HEK293T (cell line): ENCODE data around the gene CORO2B.

Experiments
- CTCF ChIA-PET: fragments of 350-600 bp; formaldehyde crosslinking; extraction: SDS; loops from one replicate; lab custom pipeline; 2021; ENCODE audit warnings: antibody characterized with exemption, inconsistent platforms; lab: Yijun Ruan, JAX
- POLR2A ChIA-PET: fragments of 350-600 bp; formaldehyde crosslinking; extraction: SDS; loops from one replicate; lab custom pipeline; 2020; ENCODE audit warnings: antibody characterized with exemption, inconsistent platforms; lab: Yijun Ruan, JAX
- DNase-seq: peaks from one replicate; pipeline ENCODE4 v3.0.0; 2012; ENCODE audit warnings: mixed read lengths; ENCODE audit errors: extremely low spot score
- ARNT ChIP-seq: fragments of 450-650 bp; IDR thresholded peaks from 2 replicates; pipeline ENCODE4 v1.6.1; 2017; ENCODE audit warnings: mild to moderate bottlenecking
- BHLHE40 ChIP-seq: fragments of 450-650 bp; IDR thresholded peaks from 2 replicates; pipeline ENCODE4 v1.6.1; 2016; ENCODE audit warnings: mild to moderate bottlenecking, moderate library complexity, borderline replicate concordance
- CTBP1 ChIP-seq: fragments of 450-650 bp; IDR thresholded peaks from 2 replicates; pipeline ENCODE4 v1.6.1; 2016; ENCODE audit warnings: borderline replicate concordance
- ELF4 ChIP-seq: fragments of 450-650 bp; IDR thresholded peaks from 2 replicates; pipeline ENCODE4 v1.6.1; 2017; ENCODE audit warnings: antibody characterized with exemption
- FOXA1 ChIP-seq: fragments of 450-650 bp; IDR thresholded peaks from 2 replicates; pipeline ENCODE4 v1.6.1; 2016; ENCODE audit warnings: mild to moderate bottlenecking
- FOXK2 ChIP-seq: fragments of 450-650 bp; IDR thresholded peaks from 2 replicates; pipeline ENCODE4 v1.6.1; 2016; ENCODE audit warnings: mild to moderate bottlenecking
- FOXM1 ChIP-seq: fragments of 450-650 bp; IDR thresholded peaks from 2 replicates; pipeline ENCODE4 v1.6.1; 2017; ENCODE audit warnings: mild to moderate bottlenecking, borderline replicate concordance
- HDGF ChIP-seq: fragments of 450-650 bp; IDR thresholded peaks from 2 replicates; pipeline ENCODE4 v1.6.1; 2017; ENCODE audit warnings: antibody characterized with exemption, borderline replicate concordance
- L3MBTL2 ChIP-seq: fragments of 450-650 bp; conservative IDR thresholded peaks from 2 replicates; pipeline ENCODE4 v1.6.1; 2016; ENCODE audit warnings: mild to moderate bottlenecking
- LEF1 ChIP-seq: fragments of 450-650 bp; IDR thresholded peaks from 2 replicates; pipeline ENCODE4 v1.6.1; 2017; ENCODE audit warnings: mild to moderate bottlenecking, borderline replicate concordance
- NFRKB ChIP-seq: fragments of 450-650 bp; IDR thresholded peaks from 2 replicates; pipeline ENCODE4 v1.6.1; 2016; ENCODE audit warnings: mild to moderate bottlenecking, moderate library complexity
- SP1 ChIP-seq: fragments of 450-650 bp; IDR thresholded peaks from 2 replicates; pipeline ENCODE4 v1.6.1; 2017
- SUZ12 ChIP-seq: fragments of 450-650 bp; IDR thresholded peaks from 2 replicates; pipeline ENCODE4 v1.6.1; 2016; ENCODE audit warnings: mild to moderate bottlenecking
- TARDBP ChIP-seq: fragments of 450-650 bp; IDR thresholded peaks from 2 replicates; pipeline ENCODE4 v1.6.1; 2016
- ZNF384 ChIP-seq: fragments of 450-650 bp; IDR thresholded peaks from 2 replicates; pipeline ENCODE4 v1.6.1; 2016
- TF ChIP-seq, protein P1 (sequence below): fragments of 450-650 bp; IDR thresholded peaks from 2 replicates; pipeline ENCODE4 v1.6.1; 2016

The CORO2B gene

DNA sequence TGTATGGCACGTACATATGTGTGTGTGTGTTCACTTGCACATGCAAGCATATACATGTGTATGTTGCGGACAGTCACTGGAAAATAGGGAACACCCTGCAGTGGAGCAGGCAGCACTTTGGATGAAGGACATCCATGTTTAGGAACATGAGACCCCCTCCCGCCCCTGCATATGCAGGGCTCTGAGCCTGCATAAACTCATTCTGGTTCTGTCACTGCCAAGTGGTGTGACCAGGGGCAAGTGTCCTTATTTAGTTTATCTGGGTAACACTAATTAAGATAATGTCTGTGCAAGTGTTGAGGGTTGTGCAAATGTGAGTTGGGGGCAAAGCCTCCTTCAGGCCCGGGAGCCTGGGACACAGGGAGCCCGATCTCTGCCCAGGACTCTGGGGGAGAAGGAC is 105.7 kb downstream of the CORO2B start:
- POLR2A ChIA-PET = no interaction called here
- CTCF ChIA-PET = interaction anchor here (1.7 kb wide), 1 partner anchor 10 kb away, joined by 4 read pairs; no protein-coding TSS in a partner anchor
- TF ChIP-seq HDGF (no peak), NFRKB (no peak), CTBP1 (no peak), BHLHE40 (no peak), ZNF384 (no peak), LEF1 (no peak), FOXA1 (no peak), ARNT (no peak), L3MBTL2 (no peak)
- no peak for DNase-seq

GRCh38 chr15:68687136-68687735 is 108.4 kb downstream of the CORO2B start:
- ChIA-PET CTCF (no interaction called here), POLR2A (no interaction called here)
- no peak for TF ChIP-seq TARDBP
- no peak for TF ChIP-seq L3MBTL2
- TF ChIP-seq FOXK2 = no peak
- no peak for TF ChIP-seq ELF4
- TF ChIP-seq CTBP1 = no peak
- no peak for TF ChIP-seq LEF1
- TF ChIP-seq HDGF = no peak
- no peak for TF ChIP-seq ZNF384
- no peak for TF ChIP-seq SP1
- no peak for TF ChIP-seq FOXM1
- no peak for TF ChIP-seq SUZ12
- TF ChIP-seq ARNT = no peak
- TF ChIP-seq, protein P1, sequence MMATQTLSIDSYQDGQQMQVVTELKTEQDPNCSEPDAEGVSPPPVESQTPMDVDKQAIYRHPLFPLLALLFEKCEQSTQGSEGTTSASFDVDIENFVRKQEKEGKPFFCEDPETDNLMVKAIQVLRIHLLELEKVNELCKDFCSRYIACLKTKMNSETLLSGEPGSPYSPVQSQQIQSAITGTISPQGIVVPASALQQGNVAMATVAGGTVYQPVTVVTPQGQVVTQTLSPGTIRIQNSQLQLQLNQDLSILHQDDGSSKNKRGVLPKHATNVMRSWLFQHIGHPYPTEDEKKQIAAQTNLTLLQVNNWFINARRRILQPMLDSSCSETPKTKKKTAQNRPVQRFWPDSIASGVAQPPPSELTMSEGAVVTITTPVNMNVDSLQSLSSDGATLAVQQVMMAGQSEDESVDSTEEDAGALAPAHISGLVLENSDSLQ = no peak
- TF ChIP-seq NFRKB = no peak
- no peak for DNase-seq

- ChIA-PET CTCF (interaction anchor here (0.5 to 2.5 kb wide), 5 partner anchors 18 to 1391 kb away, joined by 3 to 10 read pairs (median 4); no protein-coding TSS in a partner anchor), POLR2A (no interaction called here)
- TF ChIP-seq SP1 = no peak
- TF ChIP-seq L3MBTL2 = no peak
- no peak for TF ChIP-seq BHLHE40
- no peak for TF ChIP-seq FOXK2
- no peak for TF ChIP-seq LEF1
- no peak for TF ChIP-seq CTBP1
- TF ChIP-seq ELF4 = no peak
- no peak for TF ChIP-seq FOXA1
- TF ChIP-seq, protein P1 = no peak
- TF ChIP-seq HDGF = no peak
- no peak for TF ChIP-seq NFRKB
- TF ChIP-seq ZNF384 = no peak
- no peak for TF ChIP-seq SUZ12
- no peak for TF ChIP-seq ARNT
- no peak for TF ChIP-seq TARDBP
- no peak for DNase-seq
Measured at GRCh38 chr15:68691705-68692104, 112.9 kb downstream of the CORO2B start.

GRCh38 chr15:68693071-68693470 is 114.3 kb downstream of the CORO2B start:
- CTCF ChIA-PET = interaction anchor here (2.5 kb wide), 1 partner anchor 19 kb away, joined by 10 read pairs; no protein-coding TSS in a partner anchor
- POLR2A ChIA-PET = no interaction called here
- DNase-seq = no peak
- TF ChIP-seq NFRKB (no peak), SP1 (no peak), ZNF384 (no peak), FOXA1 (no peak), BHLHE40 (no peak), FOXK2 (no peak), FOXM1 (no peak), ARNT (no peak), CTBP1 (no peak)

- ChIA-PET CTCF (interaction anchor here (0.8 kb wide), 1 partner anchor 182 kb away, joined by 3 read pairs; no protein-coding TSS in a partner anchor), POLR2A (no interaction called here)
- no peak for DNase-seq
- TF ChIP-seq HDGF (no peak), FOXK2 (no peak), BHLHE40 (no peak), FOXA1 (no peak), SP1 (no peak), ARNT (no peak)
- TF ChIP-seq, protein P1 = no peak
Measured at GRCh38 chr15:68694111-68694510, 115.3 kb downstream of the CORO2B start.

GRCh38 chr15:68695061-68695595 is 116.3 kb downstream of the CORO2B start:
- CTCF ChIA-PET = no interaction called here
- TF ChIP-seq LEF1 (no peak), SP1 (no peak), SUZ12 (no peak), L3MBTL2 (no peak)
- POLR2A ChIA-PET = no interaction called here
- no peak for DNase-seq
